ENCODE data around the gene NID2.
A peak's percentile ranks its signal among the peaks of the same experiment; 100 is the strongest.

Gene NID2

GRCh38 chr14:52048641-52049204 lies 20.1 kb downstream of the NID2 start:
- DNase-seq, result peak; percentile 61 to 80
- intact Hi-C loops (cut with DNase I; ENCODE audit: low total_unique reads), result no loop called here

GRCh38 chr14:52048116-52048515 lies 20.7 kb downstream of the NID2 start:
- DNase-seq, result no peak
- TF ChIP-seq CTCF (IDR thresholded peaks at IDR 0.05), result no peak
- intact Hi-C loops (cut with DNase I; ENCODE audit: low total_unique reads), result no loop called here
- Histone ChIP-seq H3K27me3 (no peaks in the 10 kb centered on the region), H3K4me3 (no peak overlapping the region), H3K36me3 (no peaks in the 10 kb centered on the region), H3K27ac (no peak overlapping the region), H3K9me3 (no peaks in the 10 kb centered on the region), H3K4me1 (peaks cover 0 to 95% (median 51%) of the 10 kb centered on the region in 4 donors)

More at GRCh38 chr14:52048641-52049204, 20.1 kb downstream of the NID2 start:
- no peak for TF ChIP-seq CTCF (IDR thresholded peaks at IDR 0.05)
- H3K27me3 ChIP-seq, result no peaks in the 10 kb centered on the region
- peaks cover 0 to 95% (median 50%) of the 10 kb centered on the region in 4 donors for H3K4me1 ChIP-seq
- no peaks in the 10 kb centered on the region for H3K36me3 ChIP-seq
- peak overlapping the region; percentile 25 to 47 for H3K27ac ChIP-seq
- no peak overlapping the region for H3K4me3 ChIP-seq
- no peaks in the 10 kb centered on the region for H3K9me3 ChIP-seq

- no peaks in the 10 kb centered on the region for H3K36me3 ChIP-seq
- intact Hi-C loops (cut with DNase I; ENCODE audit: low total_unique reads), result no loop called here
- no peak overlapping the region for H3K4me3 ChIP-seq
- no peaks in the 10 kb centered on the region for H3K27me3 ChIP-seq
- no peaks in the 10 kb centered on the region for H3K9me3 ChIP-seq
- no peak overlapping the region for H3K27ac ChIP-seq
- DNase-seq, result no peak
- peaks cover 0 to 86% (median 38%) of the 10 kb centered on the region in 4 donors for H3K4me1 ChIP-seq
- TF ChIP-seq CTCF (IDR thresholded peaks at IDR 0.05), result no peak
Observed at GRCh38 chr14:52046376-52046917, 22.4 kb downstream of the NID2 start.

GRCh38 chr14:52044791-52045522 lies 23.9 kb downstream of the NID2 start:
- H3K4me3 ChIP-seq, result no peak overlapping the region
- TF ChIP-seq CTCF (IDR thresholded peaks at IDR 0.05), result no peak
- no peaks in the 10 kb centered on the region for H3K9me3 ChIP-seq
- DNase-seq, result peak in 1 of 2 donors; percentile 73
- H3K27ac ChIP-seq, result peak overlapping the region in 1 of 2 donors; percentile 70
- intact Hi-C loops (cut with DNase I; ENCODE audit: low total_unique reads), result no loop called here
- peaks cover 0 to 6% (median 0%) of the 10 kb centered on the region in 3 donors for H3K36me3 ChIP-seq
- no peaks in the 10 kb centered on the region for H3K27me3 ChIP-seq
- H3K4me1 ChIP-seq, result peaks cover 0 to 71% (median 33%) of the 10 kb centered on the region in 4 donors

GRCh38 chr14:52043690-52044089 lies 25.2 kb downstream of the NID2 start:
- DNase-seq, result no peak
- intact Hi-C loops (cut with DNase I; ENCODE audit: low total_unique reads), result no loop called here
- Histone ChIP-seq H3K4me3 (no peak overlapping the region), H3K4me1 (peaks cover 0 to 59% (median 30%) of the 10 kb centered on the region in 4 donors), H3K36me3 (peaks cover 0 to 19% (median 7%) of the 10 kb centered on the region in 3 donors), H3K27me3 (no peaks in the 10 kb centered on the region), H3K27ac (no peak overlapping the region), H3K9me3 (no peaks in the 10 kb centered on the region)
- no peak for TF ChIP-seq CTCF (IDR thresholded peaks at IDR 0.05)

All from tibial artery (tissue), 4 donors.